Testis (tissue), 3 donors: ENCODE data around the gene LMCD1. TPM values are rescaled to one million over a fixed set of nuclear protein-coding genes. Genes with fewer than 3 reads are reported as not detected.
A peak's percentile ranks its signal among the peaks of the same experiment; 100 is the strongest.

ENCODE experiments used
- DNase-seq: peaks from one replicate; pipeline ENCODE4 v3.0.0-alpha.2; 2019
- H3K27ac ChIP-seq, 2 donors: fragments of 200-600 bp; sonication (generic); one replicate each; pipeline ENCODE4 v1.5.1; 2019
- H3K27me3 ChIP-seq: fragments of 200-600 bp; sonication (generic); one replicate; pipeline ENCODE4 v1.5.1; 2019
- H3K36me3 ChIP-seq: fragments of 200-600 bp; sonication (generic); one replicate; pipeline ENCODE4 v1.5.1; 2017; ENCODE audit warnings: low read depth; ENCODE audit errors: missing control alignments
- H3K4me1 ChIP-seq: fragments of 200-600 bp; sonication (generic); one replicate; pipeline ENCODE4 v1.5.1; 2019
- H3K4me3 ChIP-seq, 2 donors: fragments of 200-600 bp; sonication (generic); one replicate each; pipeline ENCODE4 v1.5.1; 2017 to 2019
- H3K9me3 ChIP-seq: fragments of 200-600 bp; sonication (generic); one replicate; pipeline ENCODE4 v1.5.1; 2017
- CTCF ChIP-seq, 3 experiments: fragments of 450-650 bp in 2 of 3; fragments of 200-600 bp in 1 of 3; sonication (generic) in 1 of 3; IDR thresholded peaks; one replicate each; pipeline ENCODE4 v1.5.1; 2016 to 2019; ENCODE audit warnings: antibody characterized with exemption in 3 of 3, mild to moderate bottlenecking in 2 of 3, moderate library complexity in 1 of 3
- POLR2A ChIP-seq: fragments of 450-650 bp; IDR thresholded peaks from one replicate; pipeline ENCODE4 v1.6.1; 2017; ENCODE audit warnings: antibody characterized with exemption, mild to moderate bottlenecking, moderate library complexity
- WGBS, 2 donors: methylation state at CpG; one replicate each; pipeline ENCODE4 v1.1.5; 2018; 5-methylcytosine and 5-hydroxymethylcytosine counted together
- intact Hi-C: fragments of 100-400 bp; cut with DNase I; formaldehyde crosslinking; loops from one replicate; pipeline ENCODE4 v1.15.1; 2023; ENCODE audit warnings: low total_unique reads
- polyA plus RNA-seq: library from polyadenylated mRNA; stranded (reverse); fragments of 350-450 nt; fragmentation: Illumina TruSeq; extraction: RNeasy Lipid Tissue Mini Kit (QIAGEN cat#74804); gene quantifications from one replicate; pipeline ENCODE4 v1.2.3, GENCODE V29; 2014; ENCODE audit warnings: low read depth, low replicate concordance; ENCODE audit not compliant: insufficient read depth
- total RNA-seq, 2 donors: library from RNA; depleted of rRNA; stranded (reverse); fragments of >200 nt; gene quantifications; one replicate each; pipeline ENCODE4 v1.2.3, GENCODE V29; 2016

LMCD1 gene
- total and polyA plus RNA-seq, 3 donors from 2014 or later: 47.9 to 103 (median 53.3) TPM

DNA sequence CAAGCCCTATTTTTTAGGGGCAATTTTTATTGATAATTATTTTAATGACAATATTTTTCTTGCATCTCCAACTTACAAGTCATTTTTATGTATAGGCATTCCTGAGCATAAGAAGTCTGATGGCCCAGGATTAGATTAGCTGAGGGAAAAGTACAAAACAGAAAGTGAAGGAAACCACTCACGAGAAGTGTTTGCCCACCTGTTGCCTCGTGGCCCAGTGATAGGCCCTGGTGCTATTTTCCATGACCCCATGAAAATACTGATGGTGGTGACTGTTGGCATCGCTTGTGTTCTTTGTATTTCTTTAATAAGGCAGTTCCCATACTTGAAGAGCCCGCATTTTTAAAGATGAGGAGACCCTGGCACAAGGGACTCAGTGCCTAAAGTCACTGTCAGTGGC, 7.9 kb upstream of the LMCD1 start:
- intact Hi-C loops: no loop called here
- no peak overlapping the region for H3K4me3 ChIP-seq
- TF ChIP-seq POLR2A: no peak
- no peak for DNase-seq
- peaks cover 9% of the 10 kb centered on the region for H3K4me1 ChIP-seq
- no peaks in the 10 kb centered on the region for H3K9me3 ChIP-seq
- 97% methylated on average over 4 of the region's 4 CpGs for WGBS, 2 donors
- no peaks in the 10 kb centered on the region for H3K36me3 ChIP-seq
- H3K27me3 ChIP-seq: no peaks in the 10 kb centered on the region
- H3K27ac ChIP-seq: no peak overlapping the region

GRCh38 chr3:8494327-8494726, 7.3 kb upstream of the LMCD1 start:
- no peak overlapping the region for H3K27ac ChIP-seq
- DNase-seq: no peak
- no peaks in the 10 kb centered on the region for H3K27me3 ChIP-seq
- H3K4me3 ChIP-seq: no peak overlapping the region
- 95% methylated on average over 8 of the region's 8 CpGs for WGBS, 2 donors
- TF ChIP-seq CTCF (IDR thresholded peaks at IDR 0.05) (no peak), POLR2A (no peak)
- intact Hi-C loops: no loop called here
- no peaks in the 10 kb centered on the region for H3K9me3 ChIP-seq
- H3K36me3 ChIP-seq: no peaks in the 10 kb centered on the region
- peaks cover 11% of the 10 kb centered on the region for H3K4me1 ChIP-seq

GRCh38 chr3:8497582-8497981, 4.0 kb upstream of the LMCD1 start:
- Histone ChIP-seq H3K4me1 (peaks cover 21% of the 10 kb centered on the region), H3K9me3 (no peaks in the 10 kb centered on the region), H3K27me3 (no peaks in the 10 kb centered on the region), H3K36me3 (no peaks in the 10 kb centered on the region), H3K4me3 (no peak overlapping the region), H3K27ac (no peak overlapping the region)
- intact Hi-C loops: no loop called here
- WGBS, 2 donors: 83 to 100% methylated on average over 1 of the region's 1 CpG
- no peak for DNase-seq
- TF ChIP-seq CTCF (IDR thresholded peaks at IDR 0.05) (no peak), POLR2A (no peak)

GRCh38 chr3:8499181-8499611, 2.4 kb upstream of the LMCD1 start:
- H3K9me3 ChIP-seq: no peaks in the 10 kb centered on the region
- H3K4me3 ChIP-seq: no peak overlapping the region
- no peaks in the 10 kb centered on the region for H3K27me3 ChIP-seq
- no peaks in the 10 kb centered on the region for H3K36me3 ChIP-seq
- WGBS, 2 donors: 42 to 48% methylated on average over 1 of the region's 1 CpG
- peak overlapping the region; percentile 61 to 78 for H3K27ac ChIP-seq
- no peak for TF ChIP-seq CTCF (IDR thresholded peaks at IDR 0.05)
- TF ChIP-seq POLR2A: no peak
- intact Hi-C loops: no loop called here
- peak; percentile 54 for DNase-seq
- H3K4me1 ChIP-seq: peaks cover 28% of the 10 kb centered on the region

DNA sequence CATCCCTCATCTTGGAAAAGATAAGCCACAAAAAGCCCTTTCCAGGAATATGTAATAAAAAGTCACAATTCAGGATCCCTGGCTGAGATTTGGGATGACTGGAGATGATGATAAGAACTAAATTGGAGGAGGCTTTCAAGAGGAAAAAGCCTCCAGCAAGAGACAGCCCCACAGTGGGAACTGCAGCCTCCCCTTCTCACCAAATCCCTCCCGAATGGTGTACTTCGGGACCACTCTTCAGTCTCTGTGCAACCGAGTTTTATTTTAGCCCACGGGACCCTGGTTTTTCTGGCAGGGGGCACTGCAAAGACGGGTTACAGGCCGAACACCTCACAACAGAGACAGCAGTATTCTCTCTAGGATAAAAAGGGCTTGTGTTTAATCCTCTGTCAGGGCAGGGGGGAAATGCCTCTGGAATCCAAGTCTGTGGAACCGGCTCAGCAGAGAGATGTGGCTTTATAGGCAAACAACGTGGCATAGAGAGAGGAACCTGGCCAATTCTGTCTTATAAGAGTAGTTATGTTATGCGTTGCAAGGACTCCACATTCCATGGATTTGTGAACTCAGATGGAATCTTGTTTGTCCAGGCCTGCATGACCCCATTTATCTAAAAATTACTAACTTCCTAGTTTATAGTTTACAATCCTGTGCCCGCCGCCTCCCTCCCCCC, 1.2 kb upstream of the LMCD1 start:
- Histone ChIP-seq H3K4me3 (no peak overlapping the region), H3K27ac (peak overlapping the region; percentile 78 to 80), H3K27me3 (no peaks in the 10 kb centered on the region), H3K36me3 (no peaks in the 10 kb centered on the region), H3K9me3 (no peaks in the 10 kb centered on the region), H3K4me1 (peaks cover 41% of the 10 kb centered on the region)
- no peak for DNase-seq
- 17 to 30% methylated on average over 11 of the region's 11 CpGs for WGBS, 2 donors
- intact Hi-C loops: no loop called here
- no peak for TF ChIP-seq POLR2A

DNA sequence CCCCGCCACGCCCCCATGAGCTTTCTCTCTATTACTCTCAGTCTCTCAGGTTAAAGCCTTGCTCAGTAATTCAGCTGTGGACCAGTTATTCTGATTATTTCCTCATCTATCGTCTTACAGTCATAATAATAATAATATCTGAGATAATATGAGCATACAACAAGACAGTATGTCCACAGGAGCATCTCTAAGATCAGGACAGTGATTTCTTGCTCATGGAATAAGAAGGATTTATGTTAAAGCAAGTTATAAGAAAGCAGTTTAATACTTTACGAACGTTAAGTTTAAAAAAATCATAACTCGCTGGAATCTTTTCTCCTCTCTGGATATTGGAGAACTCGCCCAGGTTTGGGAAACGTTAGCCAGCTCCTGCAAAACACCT, 643 bp upstream of the LMCD1 start:
- WGBS, 2 donors: 2 to 4% methylated on average over 8 of the region's 8 CpGs
- TF ChIP-seq POLR2A: no peak
- H3K4me3 ChIP-seq: peak overlapping the region; percentile 42 to 59
- peak overlapping the region; percentile 78 to 80 for H3K27ac ChIP-seq
- H3K27me3 ChIP-seq: no peaks in the 10 kb centered on the region
- no peaks in the 10 kb centered on the region for H3K36me3 ChIP-seq
- no peak for DNase-seq
- peaks cover 46% of the 10 kb centered on the region for H3K4me1 ChIP-seq
- intact Hi-C loops: no loop called here
- no peaks in the 10 kb centered on the region for H3K9me3 ChIP-seq
